OCI-LY1 (cell line): ENCODE results near the gene LRRC56.

Experiments
- H2AFZ ChIP-seq: fragments of 200-600 bp; sonication (generic), shearing (Covaris generic); 2 replicates; pipeline ENCODE4 v1.6.0; 2014; ENCODE audit warnings: antibody characterized with exemption, mild to moderate bottlenecking, low read length
- H3F3A ChIP-seq: fragments of 200-600 bp; sonication (generic), shearing (Covaris generic); 2 replicates; pipeline ENCODE4 v1.6.0; 2014; ENCODE audit warnings: mild to moderate bottlenecking, antibody characterized with exemption, low read length, moderate library complexity; ENCODE audit not compliant: insufficient read depth
- H3K27ac ChIP-seq: fragments of 200-600 bp; sonication (generic); 2 replicates; pipeline ENCODE4 v1.5.1; 2014; ENCODE audit warnings: low read length, mixed run types, mild to moderate bottlenecking, low read depth; ENCODE audit not compliant: poor library complexity, severe bottlenecking
- H3K27me3 ChIP-seq: fragments of 200-600 bp; sonication (generic); 2 replicates; pipeline ENCODE4 v1.6.0; 2014; ENCODE audit warnings: antibody characterized with exemption, mild to moderate bottlenecking, low read length, moderate library complexity; ENCODE audit not compliant: insufficient read depth
- H3K36me3 ChIP-seq: fragments of 200-600 bp; sonication (generic); 2 replicates; pipeline ENCODE4 v1.6.1; 2014; ENCODE audit warnings: mild to moderate bottlenecking, antibody characterized with exemption, low read length, moderate library complexity, mixed read lengths; ENCODE audit not compliant: insufficient read depth
- H3K4me1 ChIP-seq: fragments of 200-600 bp; sonication (generic); 2 replicates; pipeline ENCODE4 v1.5.1; 2014; ENCODE audit warnings: mild to moderate bottlenecking, low read length, moderate library complexity; ENCODE audit not compliant: insufficient read depth, severe bottlenecking
- H3K4me2 ChIP-seq: fragments of 200-600 bp; sonication (generic), shearing (Covaris generic); 2 replicates; pipeline ENCODE4 v1.6.1; 2014; ENCODE audit warnings: low read length
- H3K4me3 ChIP-seq: fragments of 200-600 bp; sonication (generic); 2 replicates; pipeline ENCODE4 v1.5.1; 2014; ENCODE audit warnings: low read length, low read depth, mild to moderate bottlenecking, mixed read lengths; ENCODE audit not compliant: poor library complexity, severe bottlenecking
- H3K79me2 ChIP-seq: fragments of 200-600 bp; shearing (Covaris generic); 2 replicates; pipeline ENCODE4 v1.6.1; 2016; ENCODE audit warnings: mixed run types, low read length, mixed read lengths; ENCODE audit not compliant: insufficient read depth
- H3K9ac ChIP-seq: fragments of 200-600 bp; sonication (generic), shearing (Covaris generic); 2 replicates; pipeline ENCODE4 v1.6.1; 2014; ENCODE audit warnings: mild to moderate bottlenecking, low read length, mixed read lengths
- H3K9me2 ChIP-seq: fragments of 200-600 bp; sonication (generic), shearing (Covaris generic); 2 replicates; pipeline ENCODE4 v1.6.1; 2014; ENCODE audit warnings: low read depth, mild to moderate bottlenecking, low read length, mixed read lengths
- H3K9me3 ChIP-seq: fragments of 200-600 bp; shearing (Covaris generic); 2 replicates; pipeline ENCODE4 v1.6.1; 2014; ENCODE audit warnings: low read length, mixed read lengths
- H4K20me1 ChIP-seq: fragments of 200-600 bp; sonication (generic), shearing (Covaris generic); 2 replicates; pipeline ENCODE4 v1.6.0; 2016; ENCODE audit warnings: mild to moderate bottlenecking, low read length; ENCODE audit not compliant: insufficient read depth
- EZH2 ChIP-seq: fragments of 200-600 bp; sonication (generic), shearing (Covaris generic); IDR thresholded peaks from 2 replicates; pipeline ENCODE4 v1.8.0; 2017; ENCODE audit warnings: borderline replicate concordance, mixed run types, mild to moderate bottlenecking, antibody characterized with exemption, low read length, moderate library complexity, mixed read lengths
- TF ChIP-seq, protein P1 (sequence below): fragments of 200-600 bp; sonication (generic), shearing (Covaris generic); IDR thresholded peaks from 2 replicates; pipeline ENCODE4 v1.5.1; 2017; ENCODE audit warnings: mild to moderate bottlenecking, antibody characterized with exemption, low read length, moderate library complexity, mixed read lengths

The LRRC56 gene

GRCh38 chr11:532986-533585 is 4.2 kb upstream of the LRRC56 start:
- Histone ChIP-seq H3K27ac (no peak overlapping the region), H3K9me2 (no peaks in the 10 kb centered on the region), H4K20me1 (no peaks in the 10 kb centered on the region), H3K4me2 (no peak overlapping the region), H3K36me3 (peaks cover 16% of the 10 kb centered on the region), H3K27me3 (no peaks in the 10 kb centered on the region), H3K4me3 (no peak overlapping the region), H3K79me2 (no peaks in the 10 kb centered on the region), H3K9ac (no peak overlapping the region), H2AFZ (no peak overlapping the region), H3F3A (peaks cover 5% of the 10 kb centered on the region; the same call in 1 of the 2 replicates), H3K9me3 (no peaks in the 10 kb centered on the region), H3K4me1 (peaks cover 26% of the 10 kb centered on the region)
- TF ChIP-seq, protein P1, sequence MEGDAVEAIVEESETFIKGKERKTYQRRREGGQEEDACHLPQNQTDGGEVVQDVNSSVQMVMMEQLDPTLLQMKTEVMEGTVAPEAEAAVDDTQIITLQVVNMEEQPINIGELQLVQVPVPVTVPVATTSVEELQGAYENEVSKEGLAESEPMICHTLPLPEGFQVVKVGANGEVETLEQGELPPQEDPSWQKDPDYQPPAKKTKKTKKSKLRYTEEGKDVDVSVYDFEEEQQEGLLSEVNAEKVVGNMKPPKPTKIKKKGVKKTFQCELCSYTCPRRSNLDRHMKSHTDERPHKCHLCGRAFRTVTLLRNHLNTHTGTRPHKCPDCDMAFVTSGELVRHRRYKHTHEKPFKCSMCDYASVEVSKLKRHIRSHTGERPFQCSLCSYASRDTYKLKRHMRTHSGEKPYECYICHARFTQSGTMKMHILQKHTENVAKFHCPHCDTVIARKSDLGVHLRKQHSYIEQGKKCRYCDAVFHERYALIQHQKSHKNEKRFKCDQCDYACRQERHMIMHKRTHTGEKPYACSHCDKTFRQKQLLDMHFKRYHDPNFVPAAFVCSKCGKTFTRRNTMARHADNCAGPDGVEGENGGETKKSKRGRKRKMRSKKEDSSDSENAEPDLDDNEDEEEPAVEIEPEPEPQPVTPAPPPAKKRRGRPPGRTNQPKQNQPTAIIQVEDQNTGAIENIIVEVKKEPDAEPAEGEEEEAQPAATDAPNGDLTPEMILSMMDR, result no peak
- TF ChIP-seq EZH2, result no peak

- Histone ChIP-seq H3K4me1 (peaks cover 28% of the 10 kb centered on the region), H3K4me3 (peak overlapping the region; percentile 86), H3K27me3 (no peaks in the 10 kb centered on the region), H3K4me2 (peak overlapping the region; percentile 73), H3K9ac (peak overlapping the region; percentile 83; the same call in 1 of the 2 replicates), H3K79me2 (no peaks in the 10 kb centered on the region), H2AFZ (no peak overlapping the region), H3K36me3 (peaks cover 16% of the 10 kb centered on the region), H4K20me1 (no peaks in the 10 kb centered on the region), H3K27ac (no peak overlapping the region), H3F3A (peaks cover 5% of the 10 kb centered on the region; the same call in 1 of the 2 replicates), H3K9me2 (no peaks in the 10 kb centered on the region), H3K9me3 (no peaks in the 10 kb centered on the region)
- TF ChIP-seq, protein P1, result no peak
- no peak for TF ChIP-seq EZH2
Measured at GRCh38 chr11:533586-534395, 3.5 kb upstream of the LRRC56 start.

DNA sequence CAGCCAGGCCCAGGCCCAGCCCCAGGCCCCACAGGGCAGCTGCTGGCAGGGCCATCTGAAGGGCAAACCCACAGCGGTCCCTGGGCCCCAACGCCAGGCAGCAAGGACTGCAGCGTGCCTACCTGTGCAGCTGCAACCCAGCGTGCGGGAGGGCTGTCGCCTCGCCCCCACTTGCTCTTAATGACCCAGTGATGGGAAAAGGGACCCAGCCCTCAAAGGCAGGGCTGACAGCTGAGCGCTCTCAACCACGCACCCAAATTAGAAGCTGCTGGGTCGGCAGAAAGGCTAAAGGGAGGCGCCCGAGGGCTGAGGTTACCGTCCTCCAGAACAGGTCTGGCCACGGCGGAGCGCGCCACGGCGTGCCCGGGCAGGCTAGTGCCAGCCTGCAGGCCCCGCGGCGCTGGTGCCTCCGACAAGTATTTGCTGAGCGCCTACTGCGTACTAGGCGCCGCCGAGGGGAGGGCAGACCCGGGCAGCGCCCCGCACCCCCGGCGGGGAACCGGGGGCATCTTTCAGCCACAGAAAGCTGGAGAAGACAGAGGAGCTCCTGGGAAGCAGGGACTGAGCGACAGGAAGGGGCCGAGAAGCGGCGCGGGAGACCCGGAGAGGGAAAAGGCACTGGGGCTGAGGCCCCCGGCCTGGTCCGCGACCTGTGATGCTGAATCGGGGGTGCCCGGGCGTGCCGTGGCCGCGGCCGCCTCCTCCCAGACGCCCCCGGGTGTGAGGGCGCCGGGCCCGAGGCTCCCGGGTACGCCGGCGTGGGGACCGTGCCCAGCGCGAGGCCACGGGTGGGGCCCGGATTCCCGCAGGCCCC is 2.7 kb upstream of the LRRC56 start:
- Histone ChIP-seq H3K4me1 (peaks cover 28% of the 10 kb centered on the region), H3K79me2 (no peaks in the 10 kb centered on the region), H3K9me3 (no peaks in the 10 kb centered on the region), H3K4me3 (peak overlapping the region; percentile 86), H4K20me1 (no peaks in the 10 kb centered on the region), H3K9me2 (no peaks in the 10 kb centered on the region), H2AFZ (no peak overlapping the region), H3K4me2 (peak overlapping the region; percentile 73), H3F3A (peaks cover 5% of the 10 kb centered on the region; the same call in 1 of the 2 replicates), H3K9ac (peak overlapping the region; percentile 83), H3K36me3 (peaks cover 16% of the 10 kb centered on the region), H3K27me3 (no peaks in the 10 kb centered on the region), H3K27ac (no peak overlapping the region)
- no peak for TF ChIP-seq EZH2
- TF ChIP-seq, protein P1, result 0 out of 2 replicates have a peak, but pooled peaks have one; percentile 14
